Measurements from ENCODE around the gene PRSS2. TPM values are rescaled to one million over a fixed set of nuclear protein-coding genes. Genes with fewer than 3 reads are reported as not detected.

The PRSS2 gene
- total RNA-seq, 2 experiments from 2014 or later = not detected

DNA sequence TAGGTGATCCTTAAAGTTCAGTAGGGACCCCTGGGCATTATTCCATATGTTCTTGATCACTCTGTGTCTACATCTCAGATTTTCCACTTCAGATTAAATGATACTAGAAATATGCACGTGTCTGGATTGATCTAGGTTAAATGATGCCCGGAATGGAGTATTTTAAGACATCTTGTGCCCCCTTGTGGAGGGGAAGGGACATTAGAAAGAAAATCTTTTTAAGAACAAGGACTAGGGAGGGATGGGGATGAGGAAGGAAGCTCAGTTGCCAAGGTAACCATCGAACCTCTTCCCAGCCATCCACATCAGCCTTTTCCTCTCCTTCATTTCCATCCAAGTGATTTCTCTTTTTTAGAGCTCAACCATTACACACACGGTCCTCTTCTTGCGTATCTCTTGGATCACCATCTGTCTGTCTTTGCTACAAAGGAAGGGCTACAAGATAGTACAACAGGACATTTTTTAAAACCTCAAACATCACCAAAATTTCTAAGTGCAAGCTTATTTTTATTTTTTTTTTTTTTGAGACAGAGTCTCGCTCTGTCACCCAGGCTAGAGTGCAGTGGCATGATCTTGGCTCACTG lies 40.5 kb downstream of the PRSS2 start:
- Mint-ChIP-seq H3K36me3 (ENCODE audit: low read depth) (peaks cover 4% of the 10 kb centered on the region), H3K4me1 (peaks cover 71% of the 10 kb centered on the region), H3K27me3 (peaks cover 3% of the 10 kb centered on the region), H3K27ac (peak overlapping the region; percentile 79), H3K9me3 (no peaks in the 10 kb centered on the region), H3K4me3 (no peak overlapping the region)
- ChIA-PET POLR2A (interaction anchor here (0.7 to 25.8 kb wide), 17 partner anchors 9 to 568 kb away, joined by 3 to 2273 read pairs (median 4); no protein-coding TSS in a partner anchor), CTCF (interaction anchor here (0.6 to 10.1 kb wide), 47 partner anchors 7 to 835 kb away, joined by 3 to 300 read pairs (median 6); partner anchors contain the start of gene EPHB6)
- DNase-seq = no peak

- peak overlapping the region; percentile 79 for H3K27ac Mint-ChIP-seq
- ChIA-PET CTCF (interaction anchor here (0.5 to 10.1 kb wide), 20 partner anchors 15 to 508 kb away, joined by 3 to 300 read pairs (median 10); no protein-coding TSS in a partner anchor), POLR2A (interaction anchor here (0.6 to 25.8 kb wide), 4 partner anchors 8 to 180 kb away, joined by 3 to 2273 read pairs (median 5); no protein-coding TSS in a partner anchor)
- peaks cover 59% of the 10 kb centered on the region for H3K4me1 Mint-ChIP-seq
- peaks cover 3% of the 10 kb centered on the region for H3K27me3 Mint-ChIP-seq
- H3K36me3 Mint-ChIP-seq (ENCODE audit: low read depth) = no peaks in the 10 kb centered on the region
- no peak for DNase-seq
- H3K9me3 Mint-ChIP-seq = no peaks in the 10 kb centered on the region
- peak overlapping the region; percentile 25 for H3K4me3 Mint-ChIP-seq
Observed at GRCh38 chr7:142812437-142813215, 41.9 kb downstream of the PRSS2 start.

- CTCF ChIA-PET = interaction anchor here (0.9 to 10.1 kb wide), 17 partner anchors 25 to 509 kb away, joined by 3 to 300 read pairs (median 5); no protein-coding TSS in a partner anchor
- no peaks in the 10 kb centered on the region for H3K9me3 Mint-ChIP-seq
- H3K36me3 Mint-ChIP-seq (ENCODE audit: low read depth) = no peaks in the 10 kb centered on the region
- H3K27ac Mint-ChIP-seq = no peak overlapping the region
- POLR2A ChIA-PET = interaction anchor here (0.6 to 25.8 kb wide), 3 partner anchors 21 to 181 kb away, joined by 3 to 2273 read pairs (median 3); no protein-coding TSS in a partner anchor
- peaks cover 3% of the 10 kb centered on the region for H3K27me3 Mint-ChIP-seq
- no peak overlapping the region for H3K4me3 Mint-ChIP-seq
- peaks cover 55% of the 10 kb centered on the region for H3K4me1 Mint-ChIP-seq
- DNase-seq = no peak
Observed at GRCh38 chr7:142813226-142813625, 42.5 kb downstream of the PRSS2 start.

- H3K36me3 Mint-ChIP-seq (ENCODE audit: low read depth) = no peaks in the 10 kb centered on the region
- H3K4me1 Mint-ChIP-seq = peaks cover 52% of the 10 kb centered on the region
- DNase-seq = no peak
- H3K9me3 Mint-ChIP-seq = no peaks in the 10 kb centered on the region
- peaks cover 3% of the 10 kb centered on the region for H3K27me3 Mint-ChIP-seq
- ChIA-PET CTCF (interaction anchor here (0.5 to 10.1 kb wide), 17 partner anchors 26 to 509 kb away, joined by 3 to 300 read pairs (median 4); no protein-coding TSS in a partner anchor), POLR2A (interaction anchor here (0.6 to 25.8 kb wide), 3 partner anchors 22 to 181 kb away, joined by 3 to 2273 read pairs (median 3); no protein-coding TSS in a partner anchor)
- H3K4me3 Mint-ChIP-seq = no peak overlapping the region
- H3K27ac Mint-ChIP-seq = no peak overlapping the region
Observed at GRCh38 chr7:142813699-142814098, 42.9 kb downstream of the PRSS2 start.

- peaks cover 7% of the 10 kb centered on the region for H3K27me3 Mint-ChIP-seq
- no peaks in the 10 kb centered on the region for H3K36me3 Mint-ChIP-seq (ENCODE audit: low read depth)
- no peak overlapping the region for H3K27ac Mint-ChIP-seq
- ChIA-PET POLR2A (interaction anchor here (25.8 kb wide), 1 partner anchor 22 kb away, joined by 2273 read pairs; no protein-coding TSS in a partner anchor), CTCF (interaction anchor here (0.5 to 10.1 kb wide), 10 partner anchors 11 to 510 kb away, joined by 3 to 300 read pairs (median 3); no protein-coding TSS in a partner anchor)
- H3K4me1 Mint-ChIP-seq = peaks cover 48% of the 10 kb centered on the region
- H3K9me3 Mint-ChIP-seq = no peaks in the 10 kb centered on the region
- DNase-seq = no peak
- H3K4me3 Mint-ChIP-seq = no peak overlapping the region
Observed at GRCh38 chr7:142814451-142814850, 43.7 kb downstream of the PRSS2 start.

GRCh38 chr7:142815134-142815533 lies 44.4 kb downstream of the PRSS2 start:
- no peak for DNase-seq
- Mint-ChIP-seq H3K27me3 (peaks cover 14% of the 10 kb centered on the region), H3K9me3 (no peaks in the 10 kb centered on the region), H3K4me3 (no peak overlapping the region), H3K4me1 (peaks cover 41% of the 10 kb centered on the region), H3K27ac (peak overlapping the region; percentile 5), H3K36me3 (ENCODE audit: low read depth) (no peaks in the 10 kb centered on the region)
- POLR2A ChIA-PET = interaction anchor here (25.8 kb wide), 1 partner anchor 23 kb away, joined by 2273 read pairs; no protein-coding TSS in a partner anchor
- CTCF ChIA-PET = interaction anchor here (0.9 to 10.1 kb wide), 4 partner anchors 27 to 492 kb away, joined by 3 to 300 read pairs (median 3); no protein-coding TSS in a partner anchor

GRCh38 chr7:142817506-142817905 lies 46.7 kb downstream of the PRSS2 start:
- peaks cover 20% of the 10 kb centered on the region for H3K4me1 Mint-ChIP-seq
- H3K27ac Mint-ChIP-seq = no peak overlapping the region
- peaks cover 32% of the 10 kb centered on the region for H3K27me3 Mint-ChIP-seq
- ChIA-PET POLR2A (interaction anchor here (1.8 to 25.8 kb wide), 2 partner anchors 9 to 25 kb away, joined by 10 to 2273 read pairs; no protein-coding TSS in a partner anchor), CTCF (interaction anchor here (1.4 to 2.6 kb wide), 3 partner anchors 8 to 358 kb away, joined by 4 to 12 read pairs (median 5); no protein-coding TSS in a partner anchor)
- no peak for DNase-seq
- H3K9me3 Mint-ChIP-seq = no peaks in the 10 kb centered on the region
- no peak overlapping the region for H3K4me3 Mint-ChIP-seq
- no peaks in the 10 kb centered on the region for H3K36me3 Mint-ChIP-seq (ENCODE audit: low read depth)

- H3K4me3 Mint-ChIP-seq = no peak overlapping the region
- DNase-seq = no peak
- H3K4me1 Mint-ChIP-seq = peaks cover 7% of the 10 kb centered on the region
- ChIA-PET POLR2A (interaction anchor here (2.0 to 25.8 kb wide), 2 partner anchors 8 to 27 kb away, joined by 7 to 2273 read pairs; no protein-coding TSS in a partner anchor), CTCF (interaction anchor here (1.4 to 2.2 kb wide), 2 partner anchors 9 to 184 kb away, joined by 3 to 5 read pairs; no protein-coding TSS in a partner anchor)
- H3K9me3 Mint-ChIP-seq = no peaks in the 10 kb centered on the region
- no peak overlapping the region for H3K27ac Mint-ChIP-seq
- peaks cover 39% of the 10 kb centered on the region for H3K27me3 Mint-ChIP-seq
- no peaks in the 10 kb centered on the region for H3K36me3 Mint-ChIP-seq (ENCODE audit: low read depth)
Observed at GRCh38 chr7:142819530-142819929, 48.8 kb downstream of the PRSS2 start.

DNA sequence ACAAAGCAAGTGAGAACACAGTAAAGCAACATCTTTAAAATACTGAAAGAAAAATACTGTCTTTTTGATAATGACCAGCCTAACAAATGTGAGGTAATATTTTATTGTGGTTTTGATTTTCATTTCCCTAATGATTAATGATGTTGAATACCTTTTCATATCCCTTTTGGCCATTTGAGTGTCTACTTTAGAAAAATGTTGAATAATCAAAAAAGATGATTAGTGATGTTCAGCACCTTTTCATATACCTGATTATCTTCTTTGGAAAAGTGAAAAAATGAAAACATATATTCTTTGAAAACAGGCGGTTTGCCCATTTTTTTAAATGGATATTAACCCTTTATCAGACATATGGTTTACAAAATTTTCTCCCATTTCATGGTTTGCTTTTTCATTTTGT lies 51.9 kb downstream of the PRSS2 start:
- H3K4me3 Mint-ChIP-seq = no peak overlapping the region
- CTCF ChIA-PET = no interaction called here

More for the DNA sequence above, 51.9 kb downstream of the PRSS2 start:
- H3K27ac Mint-ChIP-seq = no peak overlapping the region
- peaks cover 49% of the 10 kb centered on the region for H3K27me3 Mint-ChIP-seq
- H3K4me1 Mint-ChIP-seq = peaks cover 4% of the 10 kb centered on the region
- peaks cover 3% of the 10 kb centered on the region for H3K9me3 Mint-ChIP-seq
- peaks cover 4% of the 10 kb centered on the region for H3K36me3 Mint-ChIP-seq (ENCODE audit: low read depth)
- DNase-seq = no peak
- POLR2A ChIA-PET = no interaction called here

Other genes starting within 250 kb of the PRSS2 start
- gene PRSS1, start 21.5 kb upstream of the PRSS2 start, total RNA-seq = not detected
- 1 to 10 TPM; 5.7 to 7.0 TPM for gene EPHB6, start 84.1 kb downstream of the PRSS2 start, total RNA-seq
- not detected for gene TRPV6, start 114.8 kb downstream of the PRSS2 start, total RNA-seq
- gene TRPV5, start 162.8 kb downstream of the PRSS2 start, total RNA-seq = not detected
- gene LLCFC1, start 168.5 kb downstream of the PRSS2 start, total RNA-seq = not detected
- gene KEL, start 191.4 kb downstream of the PRSS2 start, total RNA-seq = 1 to 10 TPM in 1 of 2 experiments, under 1 TPM in 1; 0.30 to 1.1 TPM